GM20000 (cell line): Measurements from ENCODE around the gene NUMB.
A peak's percentile ranks its signal among the peaks of the same experiment; 100 is the strongest.
"Not testable (repeated sequence)": the region's sequence is repeated elsewhere in the genome, so short reads cannot be mapped to it uniquely, and the experiment has no call there.

Source experiments
- DNase-seq: peaks from one replicate; pipeline ENCODE4 v3.0.0; 2012; ENCODE audit warnings: low spot score
- TF ChIP-seq, protein P1 (sequence below): IDR thresholded peaks from 2 replicates; pipeline ENCODE4 v1.5.1; 2012; ENCODE audit warnings: mild to moderate bottlenecking, control low read depth; ENCODE audit errors: extremely low read depth, missing control alignments

NUMB gene

DNA sequence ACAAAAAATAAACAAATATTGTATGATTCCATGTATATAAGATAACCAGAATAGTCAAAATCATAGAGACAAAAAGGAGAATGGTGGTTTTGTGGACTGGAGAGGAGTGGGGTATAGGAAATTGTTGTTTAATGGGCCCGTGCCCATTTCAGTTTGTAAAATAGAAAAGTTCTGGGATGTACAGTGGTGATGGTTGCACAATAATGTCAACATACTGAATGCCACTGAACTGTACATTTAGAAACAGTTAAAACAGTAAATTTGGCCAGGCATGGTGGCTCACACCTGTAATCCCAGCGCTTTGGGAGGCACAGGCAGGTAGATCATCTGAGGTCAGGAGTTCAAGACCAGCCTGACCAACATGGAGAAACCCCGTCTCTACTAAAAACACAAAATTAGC lies 40.1 kb downstream of the NUMB start:
- TF ChIP-seq, protein P1, sequence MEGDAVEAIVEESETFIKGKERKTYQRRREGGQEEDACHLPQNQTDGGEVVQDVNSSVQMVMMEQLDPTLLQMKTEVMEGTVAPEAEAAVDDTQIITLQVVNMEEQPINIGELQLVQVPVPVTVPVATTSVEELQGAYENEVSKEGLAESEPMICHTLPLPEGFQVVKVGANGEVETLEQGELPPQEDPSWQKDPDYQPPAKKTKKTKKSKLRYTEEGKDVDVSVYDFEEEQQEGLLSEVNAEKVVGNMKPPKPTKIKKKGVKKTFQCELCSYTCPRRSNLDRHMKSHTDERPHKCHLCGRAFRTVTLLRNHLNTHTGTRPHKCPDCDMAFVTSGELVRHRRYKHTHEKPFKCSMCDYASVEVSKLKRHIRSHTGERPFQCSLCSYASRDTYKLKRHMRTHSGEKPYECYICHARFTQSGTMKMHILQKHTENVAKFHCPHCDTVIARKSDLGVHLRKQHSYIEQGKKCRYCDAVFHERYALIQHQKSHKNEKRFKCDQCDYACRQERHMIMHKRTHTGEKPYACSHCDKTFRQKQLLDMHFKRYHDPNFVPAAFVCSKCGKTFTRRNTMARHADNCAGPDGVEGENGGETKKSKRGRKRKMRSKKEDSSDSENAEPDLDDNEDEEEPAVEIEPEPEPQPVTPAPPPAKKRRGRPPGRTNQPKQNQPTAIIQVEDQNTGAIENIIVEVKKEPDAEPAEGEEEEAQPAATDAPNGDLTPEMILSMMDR = no peak
- DNase-seq = no peak

GRCh38 chr14:73406248-73406647 lies 52.1 kb downstream of the NUMB start:
- DNase-seq = not testable (repeated sequence)

DNA sequence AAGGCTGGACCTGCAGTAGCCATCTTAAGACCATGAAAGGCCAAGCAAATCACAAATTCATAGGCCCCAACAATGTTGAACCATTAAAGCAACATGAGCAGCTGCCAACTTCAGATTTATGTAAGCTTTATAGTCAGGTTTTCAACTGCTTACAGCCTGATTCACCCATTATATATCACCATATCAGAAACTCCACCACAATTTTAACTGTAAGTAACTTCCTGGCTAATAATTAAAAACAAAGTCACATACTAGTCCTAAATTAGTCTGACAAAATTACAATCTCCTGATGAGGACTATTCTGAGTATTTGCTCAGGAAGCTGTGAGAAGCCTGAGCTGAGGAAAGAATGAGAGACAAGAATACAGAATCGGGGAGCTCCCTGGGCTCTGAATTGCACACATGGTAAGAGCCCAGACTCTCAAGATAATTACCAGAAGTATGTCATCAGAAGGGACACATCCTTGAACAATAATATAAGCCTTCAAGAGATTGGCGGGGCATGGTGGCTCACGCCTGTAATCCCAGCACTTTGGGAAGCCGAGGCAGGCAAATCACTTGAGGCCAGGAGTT lies 55.1 kb downstream of the NUMB start:
- no peak for DNase-seq
- TF ChIP-seq, protein P1 = no peak

GRCh38 chr14:73402579-73402978 lies 55.8 kb downstream of the NUMB start:
- peak; percentile 12 for DNase-seq
- TF ChIP-seq, protein P1 = no peak

GRCh38 chr14:73397810-73398209 lies 60.5 kb downstream of the NUMB start:
- TF ChIP-seq, protein P1 = no peak
- no peak for DNase-seq

GRCh38 chr14:73394317-73394716 lies 64.0 kb downstream of the NUMB start:
- TF ChIP-seq, protein P1 = no peak
- DNase-seq = no peak

GRCh38 chr14:73393375-73393774 lies 65.0 kb downstream of the NUMB start:
- no peak for DNase-seq
- TF ChIP-seq, protein P1 = no peak
